Keratinocyte (primary cell): ENCODE results near the gene EDN2. TPM values are rescaled to one million over a fixed set of nuclear protein-coding genes. Genes with fewer than 3 reads are reported as not detected.
A peak's percentile ranks its signal among the peaks of the same experiment; 100 is the strongest.

Experiments
- DNase-seq: peaks from one replicate; pipeline ENCODE4 v3.0.0-alpha.2; 2011; ENCODE audit warnings: low read depth, missing footprints, low spot score
- FAIRE-seq: peaks from 2 replicates; lab custom pipeline; 2011; peaks lifted over from hg19 to GRCh38; lab: Jason Lieb, UNC
- H2AFZ ChIP-seq: 2 replicates; pipeline ENCODE4 v1.6.0; 2012; ENCODE audit warnings: low read length, control low read depth, inconsistent platforms; ENCODE audit not compliant: control insufficient read depth
- H3K27ac ChIP-seq: 2 replicates; pipeline ENCODE4 v1.5.1; 2011; ENCODE audit warnings: low read length; ENCODE audit not compliant: control insufficient read depth, insufficient read depth
- H3K27me3 ChIP-seq: 3 replicates; pipeline ENCODE4 v1.6.0; 2011; ENCODE audit warnings: low read length; ENCODE audit not compliant: control insufficient read depth, insufficient read depth; ENCODE audit errors: extremely low read depth
- H3K36me3 ChIP-seq, 2 experiments: 2 replicates in 1 of 2; 3 replicates in 1 of 2; pipeline ENCODE4 v1.5.1; 2011; ENCODE audit warnings: low read length in 2 of 2, mild to moderate bottlenecking in 1 of 2; ENCODE audit not compliant: control insufficient read depth in 2 of 2, insufficient read depth in 2 of 2; ENCODE audit errors: extremely low read depth in 1 of 2
- H3K4me1 ChIP-seq: 3 replicates; pipeline ENCODE4 v1.5.1; 2011; ENCODE audit warnings: low read length; ENCODE audit not compliant: control insufficient read depth, insufficient read depth; ENCODE audit errors: extremely low read depth
- H3K4me2 ChIP-seq: 3 replicates; pipeline ENCODE4 v1.6.0; 2011; ENCODE audit warnings: low read depth, low read length; ENCODE audit not compliant: control insufficient read depth, insufficient read depth; ENCODE audit errors: extremely low read depth
- H3K4me3 ChIP-seq, 3 experiments: fragments of 200-600 bp in 1 of 3; sonication (generic) in 1 of 3; 2 replicates in 2 of 3; 3 replicates in 1 of 3; pipeline ENCODE4 v1.5.1; 2011 to 2016; ENCODE audit warnings: low read length in 3 of 3, mild to moderate bottlenecking in 3 of 3, control low read depth in 2 of 3, inconsistent platforms in 1 of 3, low read depth in 1 of 3, mixed read lengths in 1 of 3, mixed run types in 1 of 3, moderate library complexity in 1 of 3; ENCODE audit not compliant: control insufficient read depth in 2 of 3, insufficient read depth in 2 of 3; ENCODE audit errors: extremely low read depth in 1 of 3
- H3K79me2 ChIP-seq: 2 replicates; pipeline ENCODE4 v1.6.0; 2012; ENCODE audit warnings: low read length; ENCODE audit not compliant: control insufficient read depth, insufficient read depth
- H3K9ac ChIP-seq: 3 replicates; pipeline ENCODE4 v1.6.0; 2011; ENCODE audit warnings: low read length; ENCODE audit not compliant: control insufficient read depth, insufficient read depth; ENCODE audit errors: extremely low read depth
- H3K9me1 ChIP-seq: 3 replicates; pipeline ENCODE4 v1.6.0; 2011; ENCODE audit warnings: low read length; ENCODE audit not compliant: control insufficient read depth, insufficient read depth; ENCODE audit errors: extremely low read depth
- H3K9me3 ChIP-seq: 2 replicates; pipeline ENCODE4 v1.5.1; 2012; ENCODE audit warnings: low read depth, low read length; ENCODE audit not compliant: control insufficient read depth
- H4K20me1 ChIP-seq: 3 replicates; pipeline ENCODE4 v1.6.0; 2011; ENCODE audit warnings: low read length; ENCODE audit not compliant: control insufficient read depth, insufficient read depth; ENCODE audit errors: extremely low read depth
- EZH2 ChIP-seq: IDR thresholded peaks from one replicate; pipeline ENCODE4 v1.6.1; 2012; ENCODE audit warnings: inconsistent platforms, mild to moderate bottlenecking, low read length, moderate library complexity
- dilution Hi-C: fragments of 300-500 bp; cut with MboI; formaldehyde crosslinking; loops from one replicate; pipeline ENCODE4 v1.7.0; 2020; ENCODE audit warnings: low sequenced_read_pairs; ENCODE audit not compliant: extremely low pct_ligation_motif_present
- polyA plus RNA-seq, 5 experiments: library from polyadenylated mRNA; depleted of rRNA in 3 of 5; stranded (reverse) in 3 of 5; stranded (forward) in 1 of 5; unstranded in 1 of 5; fragments of >200 nt; gene quantifications; 1 replicate in 1 of 5; 2 replicates in 3 of 5; 3 replicates in 1 of 5; pipeline versions ENCODE4 v1.2.1 to v1.2.3, GENCODE V29; 2011 to 2012; ENCODE audit warnings: missing spikeins in 2 of 5, low read depth in 1 of 5, low replicate concordance in 1 of 5
- TF ChIP-seq, protein P1 (sequence below), 3 experiments: IDR thresholded peaks in 1 of 3; conservative IDR thresholded peaks in 1 of 3; optimal IDR thresholded peaks in 1 of 3; 2 replicates in 2 of 3; 3 replicates in 1 of 3; pipeline versions ENCODE3 to v1.5.1; 2011; ENCODE audit warnings: low read length in 3 of 3, mild to moderate bottlenecking in 3 of 3, moderate library complexity in 2 of 3, control low read depth in 1 of 3, inconsistent platforms in 1 of 3; ENCODE audit not compliant: insufficient read depth in 2 of 3; ENCODE audit errors: extremely low read depth in 1 of 3

EDN2 gene
- polyA plus RNA-seq, 1 donor (not counting 4 experiments of a cell fraction or from before 2014, with no cell fraction given), result 0.34 TPM

DNA sequence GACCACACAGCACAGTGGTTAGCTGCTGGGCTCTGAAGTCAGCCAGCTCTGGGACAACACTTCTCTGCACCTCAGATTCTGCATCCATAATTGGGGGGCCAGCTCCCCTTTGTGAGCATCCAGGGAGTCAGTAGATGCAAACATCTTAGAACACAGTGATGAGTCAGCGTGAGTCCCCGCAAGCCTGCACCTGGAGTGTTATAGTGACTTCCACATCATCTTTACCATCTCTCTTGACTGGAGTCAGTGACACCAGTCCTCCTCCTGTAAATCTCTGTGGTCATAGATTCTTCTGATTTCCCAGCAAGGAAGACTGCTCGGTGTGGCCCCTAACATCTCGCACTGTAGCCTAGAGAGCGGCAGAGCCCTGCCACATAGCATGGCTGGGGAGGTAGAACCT lies 13.9 kb upstream of the EDN2 start:
- FAIRE-seq, result peak; percentile 77
- H2AFZ ChIP-seq, result no peak overlapping the region
- H3K9me3 ChIP-seq, result no peaks in the 10 kb centered on the region
- no peaks in the 10 kb centered on the region for H4K20me1 ChIP-seq
- no peaks in the 10 kb centered on the region for H3K36me3 ChIP-seq
- H3K4me1 ChIP-seq, result peaks cover 80% of the 10 kb centered on the region
- H3K79me2 ChIP-seq, result no peaks in the 10 kb centered on the region
- no peaks in the 10 kb centered on the region for H3K27me3 ChIP-seq
- peak overlapping the region in 2 of 3 experiments; percentile 17 to 23 for H3K4me3 ChIP-seq
- H3K9me1 ChIP-seq, result peaks cover 3% of the 10 kb centered on the region
- H3K27ac ChIP-seq, result peak overlapping the region; percentile 74
- peak overlapping the region; percentile 76 for H3K4me2 ChIP-seq
- DNase-seq, result no peak
- TF ChIP-seq, protein P1, sequence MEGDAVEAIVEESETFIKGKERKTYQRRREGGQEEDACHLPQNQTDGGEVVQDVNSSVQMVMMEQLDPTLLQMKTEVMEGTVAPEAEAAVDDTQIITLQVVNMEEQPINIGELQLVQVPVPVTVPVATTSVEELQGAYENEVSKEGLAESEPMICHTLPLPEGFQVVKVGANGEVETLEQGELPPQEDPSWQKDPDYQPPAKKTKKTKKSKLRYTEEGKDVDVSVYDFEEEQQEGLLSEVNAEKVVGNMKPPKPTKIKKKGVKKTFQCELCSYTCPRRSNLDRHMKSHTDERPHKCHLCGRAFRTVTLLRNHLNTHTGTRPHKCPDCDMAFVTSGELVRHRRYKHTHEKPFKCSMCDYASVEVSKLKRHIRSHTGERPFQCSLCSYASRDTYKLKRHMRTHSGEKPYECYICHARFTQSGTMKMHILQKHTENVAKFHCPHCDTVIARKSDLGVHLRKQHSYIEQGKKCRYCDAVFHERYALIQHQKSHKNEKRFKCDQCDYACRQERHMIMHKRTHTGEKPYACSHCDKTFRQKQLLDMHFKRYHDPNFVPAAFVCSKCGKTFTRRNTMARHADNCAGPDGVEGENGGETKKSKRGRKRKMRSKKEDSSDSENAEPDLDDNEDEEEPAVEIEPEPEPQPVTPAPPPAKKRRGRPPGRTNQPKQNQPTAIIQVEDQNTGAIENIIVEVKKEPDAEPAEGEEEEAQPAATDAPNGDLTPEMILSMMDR (optimal IDR thresholded peaks at IDR 0.05 in 1 of 3, IDR thresholded peaks at IDR 0.05 in 1 of 3, conservative IDR thresholded peaks at IDR 0.05 in 1 of 3; ENCODE audit: extremely low read depth in 1 of 3, insufficient read depth in 2 of 3, low read length in 3 of 3), result no peak
- TF ChIP-seq EZH2, result no peak
- H3K9ac ChIP-seq, result peak overlapping the region; percentile 46
- dilution Hi-C loops, result no loop called here

DNA sequence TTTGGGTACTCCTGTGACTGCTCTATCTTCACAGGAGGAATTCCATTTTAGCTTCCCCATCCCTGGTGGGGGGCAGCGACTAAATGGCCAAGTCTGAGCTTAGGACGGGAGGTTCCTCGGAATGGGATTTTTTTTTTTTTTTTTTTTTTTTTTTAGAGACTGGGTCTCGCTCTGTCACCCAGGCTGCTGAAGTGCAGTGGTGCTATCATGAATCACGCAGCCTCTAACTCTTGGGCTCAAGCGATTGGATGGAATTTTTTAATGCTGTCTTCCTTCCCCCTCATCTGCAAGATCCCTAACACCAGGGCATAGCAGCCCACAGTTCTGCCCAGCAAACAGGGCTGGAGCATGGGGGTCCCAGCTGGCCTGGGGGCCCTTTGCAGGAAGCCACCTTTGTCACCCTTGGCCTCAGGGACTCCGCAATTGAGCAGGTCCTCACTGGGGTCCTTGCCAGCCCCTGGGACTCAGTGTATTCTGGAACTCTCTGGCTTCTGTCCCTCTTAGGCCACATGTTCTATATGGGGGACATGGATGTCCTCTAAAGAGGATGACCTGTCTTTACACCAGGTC lies 13.1 kb upstream of the EDN2 start:
- Histone ChIP-seq H3K27me3 (no peaks in the 10 kb centered on the region), H2AFZ (no peak overlapping the region), H3K9me1 (peaks cover 3% of the 10 kb centered on the region), H3K4me1 (peaks cover 89% of the 10 kb centered on the region), H3K4me3 (no peak overlapping the region), H3K36me3 (no peaks in the 10 kb centered on the region), H3K4me2 (no peak overlapping the region), H3K27ac (no peak overlapping the region), H3K9me3 (no peaks in the 10 kb centered on the region), H4K20me1 (no peaks in the 10 kb centered on the region), H3K9ac (no peak overlapping the region), H3K79me2 (no peaks in the 10 kb centered on the region)
- FAIRE-seq (no peak), DNase-seq (no peak)
- dilution Hi-C loops, result no loop called here
- TF ChIP-seq, protein P1 (optimal IDR thresholded peaks at IDR 0.05 in 1 of 3, IDR thresholded peaks at IDR 0.05 in 1 of 3, conservative IDR thresholded peaks at IDR 0.05 in 1 of 3; ENCODE audit: extremely low read depth in 1 of 3, insufficient read depth in 2 of 3, low read length in 3 of 3), result no peak
- TF ChIP-seq EZH2, result no peak
